DMS53 treated with DMSO at 0.1 percent for 48 hours (cell line): Measurements from ENCODE around the gene ADAMTSL4.
A peak's percentile ranks its signal among the peaks of the same experiment; 100 is the strongest.
"Not testable (repeated sequence)": the region's sequence is repeated elsewhere in the genome, so short reads cannot be mapped to it uniquely, and the experiment has no call there.

ENCODE experiments used
- DNase-seq: peaks from one replicate; lab custom pipeline; 2025; ENCODE audit not compliant: unreplicated experiment; lab: John Stamatoyannopoulos, UW

ADAMTSL4 gene

GRCh38 chr1:150565240-150565991, 16.2 kb downstream of the ADAMTSL4 start:
- DNase-seq = not testable (repeated sequence)

GRCh38 chr1:150566589-150567340, 17.6 kb downstream of the ADAMTSL4 start:
- no peak for DNase-seq

DNA sequence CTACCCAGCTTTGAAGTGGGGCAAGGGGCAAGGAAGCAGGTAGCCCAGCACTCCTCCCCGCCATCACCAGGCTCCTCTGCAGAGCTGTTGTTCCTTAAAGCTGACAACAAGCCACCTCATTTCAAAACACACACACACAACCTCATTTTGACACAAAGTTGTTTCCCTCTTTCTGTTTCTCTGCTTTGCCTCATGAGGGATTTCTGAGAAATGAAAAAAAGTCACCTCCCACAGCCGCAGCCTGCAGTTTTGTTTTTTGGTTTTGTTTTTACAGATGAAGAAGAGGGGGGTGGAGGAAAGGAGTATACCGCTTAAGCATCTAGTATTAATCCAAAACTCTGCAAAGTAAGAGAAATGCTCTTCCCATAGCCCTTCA, 18.1 kb downstream of the ADAMTSL4 start:
- DNase-seq = no peak

- DNase-seq = peak; percentile 62
Measured at GRCh38 chr1:150567717-150568593, 18.7 kb downstream of the ADAMTSL4 start.

- DNase-seq = peak; percentile 46
Measured at GRCh38 chr1:150568594-150568966, 19.4 kb downstream of the ADAMTSL4 start.

DNA sequence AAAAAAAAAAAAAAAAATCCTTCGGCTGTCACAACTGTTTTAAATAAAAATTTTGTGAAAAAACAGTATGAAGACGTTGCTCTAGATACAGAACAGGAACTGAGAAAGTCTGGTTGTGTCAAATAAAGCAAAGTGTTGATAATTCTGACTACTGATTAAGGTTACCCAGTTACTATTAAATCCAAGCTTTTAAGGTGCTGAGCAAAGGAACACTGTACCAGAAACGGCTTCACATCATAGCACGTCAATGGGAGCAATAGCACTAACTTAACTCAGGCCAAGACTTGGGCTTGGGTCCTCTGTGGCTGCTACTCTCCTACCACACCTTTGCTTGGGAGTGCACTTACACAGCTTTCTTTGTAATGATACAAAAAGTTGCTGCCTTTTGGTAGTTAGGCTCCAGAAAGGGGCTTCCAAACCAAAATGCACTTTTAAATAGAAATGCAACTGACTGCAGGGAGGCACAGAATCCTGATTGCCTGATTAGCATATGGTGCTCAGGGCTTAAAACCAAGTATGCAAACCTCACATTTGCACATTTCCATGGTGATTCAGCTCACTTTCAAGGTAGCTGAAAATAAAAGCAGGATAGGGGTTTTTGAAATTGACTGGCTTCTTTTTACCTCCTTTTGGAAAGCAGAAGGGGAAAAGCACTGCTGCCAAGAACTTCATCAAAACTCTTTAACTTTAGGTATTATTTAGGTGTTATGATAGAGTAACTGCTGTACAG, 23.9 kb downstream of the ADAMTSL4 start:
- DNase-seq = no peak

DNA sequence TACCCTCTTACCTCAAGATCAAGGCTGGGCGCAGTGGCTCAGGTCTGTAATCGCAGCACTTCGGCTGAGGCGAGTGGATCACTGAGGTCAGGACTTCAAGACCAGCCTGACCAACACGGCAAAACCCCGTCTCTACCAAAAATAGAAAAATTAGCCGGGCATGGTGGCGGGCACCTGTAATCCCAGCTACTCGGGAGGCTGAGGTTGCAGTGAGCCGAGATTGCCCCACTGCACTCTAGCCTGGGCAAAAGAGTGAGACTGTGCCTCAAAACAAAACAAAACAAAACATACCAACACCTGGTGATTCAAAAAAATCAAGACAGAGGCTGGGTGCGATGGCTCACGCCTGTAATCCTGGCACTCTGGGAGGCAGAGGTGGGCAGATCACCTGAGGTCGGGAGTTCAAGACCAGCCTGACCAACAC, 24.5 kb downstream of the ADAMTSL4 start:
- DNase-seq = not testable (repeated sequence)

- DNase-seq = no peak
Measured at GRCh38 chr1:150574260-150575071, 25.3 kb downstream of the ADAMTSL4 start.

- no peak for DNase-seq
Measured at GRCh38 chr1:150575072-150575489, 25.9 kb downstream of the ADAMTSL4 start.

DNA sequence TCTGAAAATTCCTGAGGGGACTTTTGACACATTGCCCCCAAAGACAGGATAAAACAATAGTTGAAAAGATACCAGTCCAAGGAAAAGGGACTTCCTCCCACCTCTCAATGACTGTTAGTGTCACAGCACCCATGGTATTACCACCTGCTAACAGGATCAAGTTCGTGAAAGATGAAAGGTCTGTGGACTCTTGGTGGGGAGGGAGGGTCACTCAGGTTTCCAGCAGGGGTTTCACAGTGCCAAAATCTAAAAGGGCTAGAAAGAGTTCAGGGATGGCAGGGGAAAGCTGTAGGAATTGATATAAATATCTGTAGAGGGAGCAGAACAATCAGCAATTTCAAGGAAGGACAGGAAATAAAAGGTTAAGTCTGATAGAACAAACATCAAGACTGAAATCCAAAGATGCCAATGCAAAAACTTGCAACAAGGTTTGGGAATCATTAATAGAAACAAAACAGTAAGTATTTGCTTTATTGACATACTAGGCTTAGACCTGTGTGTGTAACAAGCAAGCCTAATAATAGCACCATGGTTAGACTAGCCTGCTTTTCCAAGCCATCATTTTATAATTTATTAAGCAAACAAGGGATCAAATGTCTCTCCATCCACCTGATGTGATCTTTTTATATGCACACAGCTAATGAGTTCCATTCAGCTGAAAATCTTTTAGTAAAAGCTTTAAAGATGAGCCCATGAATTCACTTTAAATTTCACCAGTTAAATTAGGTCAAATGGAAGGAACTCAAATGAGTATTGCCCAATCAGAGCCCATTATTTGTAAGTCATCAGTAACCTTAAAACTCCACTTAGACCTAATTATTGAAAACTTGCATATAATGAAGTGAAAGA, 26.5 kb downstream of the ADAMTSL4 start:
- DNase-seq = no peak

GRCh38 chr1:150576367-150576711, 27.1 kb downstream of the ADAMTSL4 start:
- no peak for DNase-seq

- no peak for DNase-seq
Measured at GRCh38 chr1:150576794-150577556, 27.8 kb downstream of the ADAMTSL4 start.

DNA sequence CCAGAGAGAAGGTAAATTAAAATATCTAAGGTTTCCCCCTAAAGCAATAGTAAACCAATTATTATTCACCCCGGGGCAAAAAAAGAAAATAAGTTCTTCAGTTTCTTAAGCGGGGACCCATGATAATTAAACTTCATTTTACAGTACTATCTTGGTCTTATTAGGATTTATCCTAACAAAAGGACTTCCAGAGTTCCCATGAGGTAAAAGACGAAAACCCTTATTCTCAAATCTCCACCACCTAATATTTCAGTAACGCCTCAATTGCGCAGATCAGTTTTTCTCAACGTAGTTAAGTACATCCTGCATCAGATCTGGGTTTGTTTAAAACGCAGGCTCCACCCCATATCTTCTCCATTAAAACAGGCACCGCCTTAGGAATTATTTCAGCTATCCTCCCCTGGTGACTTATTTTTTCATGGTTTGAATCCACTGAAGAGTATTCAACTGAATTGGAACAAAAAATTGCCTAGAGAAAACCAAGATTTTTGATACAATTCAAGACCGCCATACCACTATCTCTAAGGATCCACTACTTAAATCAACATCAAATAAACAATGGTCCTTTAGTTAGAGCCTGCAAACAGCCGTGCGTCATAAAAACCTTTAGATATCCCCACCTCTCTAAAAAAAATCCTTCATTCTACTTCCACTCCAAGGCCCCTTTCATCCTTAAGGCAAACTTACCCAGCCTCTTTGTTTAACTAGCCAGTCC, 28.5 kb downstream of the ADAMTSL4 start:
- no peak for DNase-seq

- DNase-seq = peak; percentile 23
Measured at GRCh38 chr1:150578272-150579109, 29.3 kb downstream of the ADAMTSL4 start.

DNA sequence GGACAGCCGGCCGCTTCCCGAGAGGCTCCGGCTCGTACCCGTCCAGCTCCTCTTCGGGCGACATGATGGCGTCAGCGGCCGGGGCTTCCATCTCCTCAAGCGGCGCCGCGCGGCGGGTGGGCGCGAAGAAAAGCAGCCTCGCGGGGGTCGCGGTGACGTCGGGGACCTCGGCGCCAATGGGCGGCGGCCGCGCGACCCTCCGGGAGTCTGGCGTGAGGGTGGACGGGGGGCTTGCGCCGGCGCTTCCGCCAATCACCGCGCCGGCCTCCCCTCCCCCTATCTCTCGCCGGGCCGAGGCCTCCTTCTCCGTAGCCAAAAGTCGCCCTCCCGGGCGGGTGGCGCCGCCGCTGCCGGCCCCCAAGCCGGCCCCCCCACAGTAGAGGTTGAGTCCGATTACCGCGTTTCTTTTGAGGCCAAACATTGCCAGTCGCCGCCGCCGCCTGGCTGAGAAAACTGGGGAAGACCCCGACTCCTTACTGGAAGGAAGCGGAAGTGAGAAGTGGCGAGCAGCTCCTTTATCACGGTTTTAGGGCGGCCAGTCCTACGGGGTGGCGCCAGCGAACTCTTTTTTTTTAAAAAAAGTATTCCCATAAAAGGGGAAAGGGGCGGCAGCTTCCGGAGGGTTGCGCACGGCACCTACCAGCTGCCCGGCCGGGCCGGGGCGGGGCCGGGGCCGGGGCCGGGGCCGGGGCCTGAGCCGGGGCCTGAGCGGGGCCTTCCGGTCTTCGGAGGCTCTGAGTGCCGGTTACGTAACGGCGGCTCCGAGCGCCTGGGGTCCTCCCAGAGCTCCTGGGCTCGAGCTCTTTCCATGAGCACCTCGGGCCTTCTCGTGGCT, 30.1 kb downstream of the ADAMTSL4 start, which contains the start of gene MCL1:
MCL1 (minus strand) TSS at position 501 of the 835 bp plus-strand sequence; CDS start at position 421, 80 bp downstream.
- DNase-seq = peak; percentile 92
